NCI-H526 (cell line): ENCODE measurements around the gene HCN4.
A peak's percentile ranks its signal among the peaks of the same experiment; 100 is the strongest.

Experiments
- DNase-seq, 2 experiments: peaks; one replicate each; lab custom pipeline; 2025; lab: John Stamatoyannopoulos, UW

The HCN4 gene

GRCh38 chr15:73296609-73297353 is 72.0 kb downstream of the HCN4 start:
- no peak for DNase-seq

GRCh38 chr15:73295630-73296286 is 73.0 kb downstream of the HCN4 start:
- no peak for DNase-seq

DNA sequence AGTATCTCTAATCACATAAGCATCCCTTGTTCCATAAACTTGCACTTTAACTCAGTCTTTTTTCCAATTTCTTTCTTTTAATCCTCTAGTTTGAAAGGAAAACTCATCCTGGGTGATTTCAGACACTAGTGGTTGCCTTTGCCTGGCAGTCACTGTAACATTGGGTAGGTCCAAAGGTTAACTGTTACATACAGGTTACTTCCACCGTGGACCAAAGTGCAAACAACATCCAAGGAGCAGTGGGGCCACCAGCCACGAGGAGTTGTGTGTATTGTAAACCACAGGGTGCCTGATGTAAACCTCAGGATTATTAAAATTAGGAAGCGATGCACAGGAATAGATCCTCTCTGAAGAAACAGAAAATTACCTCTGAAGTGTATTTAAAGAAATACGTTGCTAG is 75.0 kb downstream of the HCN4 start:
- no peak for DNase-seq

DNA sequence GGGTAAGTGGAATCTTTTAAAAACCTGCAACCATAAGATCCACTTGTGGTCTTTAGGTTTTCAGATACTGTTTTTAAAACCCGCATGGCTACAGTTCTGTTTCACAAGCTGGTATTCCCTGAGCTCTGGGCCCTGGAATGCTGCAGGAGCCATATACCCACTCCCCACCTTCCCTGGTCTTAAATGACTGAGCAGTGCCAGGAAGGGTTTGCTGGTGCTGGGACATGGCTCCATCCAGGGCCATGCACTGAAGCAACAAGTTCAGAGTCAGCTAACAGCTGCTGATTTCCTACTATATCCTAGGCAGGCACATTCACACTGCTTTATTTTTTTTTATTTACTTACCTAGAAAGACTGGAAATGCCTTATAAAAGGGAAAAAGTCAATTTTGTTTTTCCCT is 77.3 kb downstream of the HCN4 start:
- DNase-seq, result no peak

DNA sequence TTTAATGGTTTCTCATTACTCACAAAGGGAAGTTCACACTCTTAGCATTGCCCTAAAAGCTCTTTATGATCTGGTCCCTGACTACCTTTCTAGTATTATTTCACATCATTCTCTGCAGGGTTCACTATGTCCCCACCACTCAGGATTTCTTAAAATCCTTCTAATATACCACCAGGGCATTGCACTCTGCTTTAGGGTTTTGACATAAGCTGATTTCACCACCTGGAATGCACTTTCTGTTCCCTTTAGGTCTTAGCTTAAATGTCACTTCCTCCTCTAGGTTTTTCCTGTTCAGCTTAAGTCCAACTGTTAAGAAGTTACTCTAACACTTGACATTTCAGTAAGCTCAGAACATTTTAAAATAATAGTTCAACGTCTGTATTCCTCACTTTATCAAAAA is 81.7 kb downstream of the HCN4 start:
- DNase-seq, result no peak

GRCh38 chr15:73286311-73286710 is 82.4 kb downstream of the HCN4 start:
- DNase-seq, result no peak

- peak in 1 of 2 experiments; percentile 9 for DNase-seq
These were observed 84.6 kb downstream of the HCN4 start for GRCh38 chr15:73284090-73284716.

DNA sequence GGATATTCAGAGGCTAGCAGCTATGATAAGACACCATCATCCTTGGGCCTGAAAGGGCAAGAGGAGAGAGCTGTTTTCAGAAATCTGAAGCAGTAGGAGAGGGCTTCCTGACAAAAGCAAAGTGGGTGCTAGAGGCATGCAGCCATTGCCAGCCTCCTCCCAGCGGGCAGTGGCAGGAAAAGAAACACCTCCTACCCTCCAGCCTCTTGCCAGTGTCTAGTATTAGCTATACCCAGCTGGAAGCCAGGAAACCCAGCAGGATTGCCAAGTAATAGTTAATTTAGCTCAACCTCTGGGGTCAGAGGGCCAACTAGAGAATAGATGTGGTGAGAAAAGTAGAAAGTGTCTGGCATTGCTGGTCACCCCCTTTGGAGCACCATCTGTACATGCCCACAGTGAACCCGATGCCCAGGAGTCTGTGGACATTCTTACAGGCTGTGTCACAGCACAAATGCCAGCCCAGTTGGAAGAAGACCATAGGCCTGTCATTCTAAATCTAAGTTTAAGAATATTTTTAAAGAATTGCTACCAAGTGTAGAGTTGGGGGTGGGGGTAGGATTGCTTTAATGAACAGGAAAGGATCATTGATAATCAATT is 85.3 kb downstream of the HCN4 start:
- no peak for DNase-seq

GRCh38 chr15:73282567-73283365 is 86.0 kb downstream of the HCN4 start:
- DNase-seq, result no peak

DNA sequence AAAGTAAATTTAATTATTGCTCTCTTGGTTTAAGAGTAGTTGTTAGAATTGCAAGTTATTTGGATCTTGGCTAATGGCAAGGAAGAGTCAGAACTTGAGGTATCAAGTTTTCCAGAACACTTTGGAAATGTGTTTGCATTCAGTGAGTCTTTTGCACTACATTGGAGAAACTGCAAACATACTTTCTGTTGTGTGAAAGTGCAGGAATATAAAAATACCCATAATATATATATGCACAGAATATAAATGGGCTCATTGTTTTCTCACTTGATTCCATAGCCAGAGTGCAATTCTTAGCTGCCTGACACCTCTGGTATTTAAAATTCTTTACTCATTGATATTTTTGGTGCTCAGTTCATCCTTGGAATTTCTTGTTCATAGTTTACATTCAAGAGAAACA is 92.9 kb downstream of the HCN4 start:
- no peak for DNase-seq

GRCh38 chr15:73273181-73274002 is 95.4 kb downstream of the HCN4 start:
- peak; percentile 14 to 70 for DNase-seq

DNA sequence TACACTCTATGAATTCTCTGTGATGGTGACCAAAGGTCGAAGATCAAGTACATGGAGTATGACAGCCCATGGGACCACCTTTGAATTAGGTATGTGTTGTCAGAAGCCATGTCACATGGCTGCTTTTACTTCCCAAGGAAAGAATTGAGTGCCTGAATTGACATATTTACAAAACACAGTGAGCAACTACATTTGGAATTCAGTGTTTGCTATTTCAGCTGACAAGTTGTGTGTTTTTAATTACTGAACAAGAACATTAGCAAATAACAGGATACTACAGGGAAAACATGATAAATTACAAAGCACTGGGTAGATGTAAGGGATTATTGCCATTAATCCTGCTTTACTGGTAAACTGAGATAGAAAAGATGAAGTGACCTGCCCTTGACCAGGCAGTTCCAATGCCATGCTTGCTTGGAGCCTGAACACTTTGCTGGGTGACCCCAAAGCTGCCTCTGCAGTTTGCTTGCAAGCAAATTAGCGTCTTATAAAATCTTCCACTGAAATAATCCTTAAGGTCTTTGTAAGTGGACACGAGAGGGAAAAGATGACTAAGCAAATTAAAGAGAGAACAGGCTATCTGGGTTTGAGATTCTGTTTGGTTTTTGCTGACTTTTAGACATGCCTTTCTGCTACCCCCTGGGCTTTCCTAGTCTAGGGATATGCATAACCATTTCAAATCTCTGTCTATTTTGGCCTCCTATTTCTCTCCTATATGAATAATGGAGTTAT is 98.2 kb downstream of the HCN4 start:
- DNase-seq, result no peak
